Neural cell (in vitro differentiated cells): Measurements from ENCODE around the gene TNFRSF4. TPM values are rescaled to one million over a fixed set of nuclear protein-coding genes. Genes with fewer than 3 reads are reported as not detected.
A peak's percentile ranks its signal among the peaks of the same experiment; 100 is the strongest.

Experiments used
- H2AFZ ChIP-seq: fragments of 200-600, 300-800 bp; sonication (generic), shearing (Covaris generic); 2 replicates; pipeline ENCODE4 v1.6.0; 2014; ENCODE audit warnings: low read depth, mild to moderate bottlenecking, antibody characterized with exemption, low read length, moderate library complexity
- H3F3A ChIP-seq: fragments of 200-600 bp; shearing (Covaris generic); 2 replicates; pipeline ENCODE4 v1.6.1; 2016; ENCODE audit warnings: mild to moderate bottlenecking, moderate library complexity, mixed read lengths, antibody characterized with exemption, low read length; ENCODE audit not compliant: insufficient read depth, poor library complexity, severe bottlenecking
- H3K27ac ChIP-seq: fragments of 200-600, 300-800 bp; sonication (generic), shearing (Covaris generic); 2 replicates; pipeline ENCODE4 v1.5.1; 2014; ENCODE audit warnings: mild to moderate bottlenecking, low read length, moderate library complexity
- H3K27me3 ChIP-seq: fragments of 300-800, 200-600 bp; sonication (generic), shearing (Covaris generic); 2 replicates; pipeline ENCODE4 v1.6.0; 2014; ENCODE audit warnings: mild to moderate bottlenecking, low read depth, low read length, moderate library complexity; ENCODE audit not compliant: insufficient read depth
- H3K36me3 ChIP-seq: fragments of 300-800, 200-600 bp; sonication (generic), shearing (Covaris generic); 2 replicates; pipeline ENCODE4 v1.5.1; 2014; ENCODE audit warnings: mild to moderate bottlenecking, antibody characterized with exemption, low read length, moderate library complexity; ENCODE audit not compliant: insufficient read depth
- H3K4me2 ChIP-seq: fragments of 300-800, 200-600 bp; sonication (generic), shearing (Covaris generic); 2 replicates; pipeline ENCODE4 v1.6.0; 2014; ENCODE audit warnings: mild to moderate bottlenecking, low read length
- H3K4me3 ChIP-seq: fragments of 300-800, 200-600 bp; sonication (generic), shearing (Covaris generic); 2 replicates; pipeline ENCODE4 v1.5.1; 2014; ENCODE audit warnings: mild to moderate bottlenecking, low read length, moderate library complexity
- H3K79me2 ChIP-seq: fragments of 200-600 bp; shearing (Covaris generic); replicated peaks from 2 replicates; pipeline ENCODE4 v1.6.0; 2014; ENCODE audit warnings: mild to moderate bottlenecking, low read length, moderate library complexity; ENCODE audit not compliant: insufficient read depth
- H3K9ac ChIP-seq: fragments of 300-800, 200-600 bp; sonication (generic), shearing (Covaris generic); 2 replicates; pipeline ENCODE4 v1.6.1; 2016; ENCODE audit warnings: mild to moderate bottlenecking, low read length, mixed read lengths
- H3K9me2 ChIP-seq: fragments of 200-600 bp; shearing (Covaris generic); 2 replicates; pipeline ENCODE4 v1.6.1; 2016; ENCODE audit warnings: mild to moderate bottlenecking, low read length, mixed read lengths; ENCODE audit not compliant: insufficient read depth
- H3K9me3 ChIP-seq: fragments of 200-600, 300-800 bp; sonication (generic), shearing (Covaris generic); 2 replicates; pipeline ENCODE4 v1.6.1; 2016; ENCODE audit warnings: mild to moderate bottlenecking, mixed run types, low read length, moderate library complexity, mixed read lengths
- H4K20me1 ChIP-seq: fragments of 200-600 bp; shearing (Covaris generic); 2 replicates; pipeline ENCODE4 v1.6.1; 2016; ENCODE audit warnings: mild to moderate bottlenecking, mixed run types; ENCODE audit not compliant: insufficient read depth
- EP300 ChIP-seq: fragments of 450-650 bp; conservative IDR thresholded peaks from 2 replicates; pipeline ENCODE4 v1.6.1; 2014; ENCODE audit warnings: antibody characterized with exemption, mild to moderate bottlenecking, moderate library complexity; ENCODE audit not compliant: poor library complexity, severe bottlenecking
- EZH2 ChIP-seq: fragments of 200-600, 300-800 bp; shearing (Covaris generic), sonication (generic); IDR thresholded peaks from 2 replicates; pipeline ENCODE4 v1.6.1; 2014; ENCODE audit warnings: antibody characterized with exemption, low read length, borderline replicate concordance, mild to moderate bottlenecking; ENCODE audit not compliant: insufficient read depth, poor library complexity, severe bottlenecking
- MXI1 ChIP-seq: fragments of 450-650 bp; conservative IDR thresholded peaks from 2 replicates; pipeline ENCODE4 v1.6.1; 2014; ENCODE audit warnings: antibody characterized with exemption, mild to moderate bottlenecking; ENCODE audit not compliant: poor library complexity, severe bottlenecking
- POLR2AphosphoS5 ChIP-seq: IDR thresholded peaks from 2 replicates; pipeline ENCODE4 v1.6.1; 2012
- RAD21 ChIP-seq: fragments of 450-650 bp; conservative IDR thresholded peaks from 2 replicates; pipeline ENCODE4 v1.6.1; 2014; ENCODE audit warnings: antibody characterized with exemption, mild to moderate bottlenecking, moderate library complexity
- SMC3 ChIP-seq: fragments of 450-650 bp; conservative IDR thresholded peaks from 2 replicates; pipeline ENCODE4 v1.6.1; 2014; ENCODE audit warnings: antibody characterized with exemption, mild to moderate bottlenecking, moderate library complexity; ENCODE audit not compliant: poor library complexity
- TAF1 ChIP-seq: IDR thresholded peaks from 2 replicates; pipeline ENCODE4 v1.6.1; 2012; ENCODE audit warnings: low read depth
- polyA plus RNA-seq: library from polyadenylated mRNA; depleted of rRNA; stranded (reverse); fragments of >200 nt; gene quantifications from 2 replicates; pipeline ENCODE4 v1.2.3, GENCODE V29; 2014
- TF ChIP-seq, protein P1 (sequence below): IDR thresholded peaks from 2 replicates; pipeline ENCODE4 v1.6.1; 2012; ENCODE audit warnings: borderline replicate concordance
- TF ChIP-seq, protein P2 (sequence below): fragments of 450-650 bp; IDR thresholded peaks from 2 replicates; pipeline ENCODE4 v1.5.1; 2014; ENCODE audit warnings: antibody characterized with exemption, mild to moderate bottlenecking, moderate library complexity; ENCODE audit not compliant: poor library complexity, severe bottlenecking

The TNFRSF4 gene
- polyA plus RNA-seq, 1 donor from 2014 or later, result not detected

DNA sequence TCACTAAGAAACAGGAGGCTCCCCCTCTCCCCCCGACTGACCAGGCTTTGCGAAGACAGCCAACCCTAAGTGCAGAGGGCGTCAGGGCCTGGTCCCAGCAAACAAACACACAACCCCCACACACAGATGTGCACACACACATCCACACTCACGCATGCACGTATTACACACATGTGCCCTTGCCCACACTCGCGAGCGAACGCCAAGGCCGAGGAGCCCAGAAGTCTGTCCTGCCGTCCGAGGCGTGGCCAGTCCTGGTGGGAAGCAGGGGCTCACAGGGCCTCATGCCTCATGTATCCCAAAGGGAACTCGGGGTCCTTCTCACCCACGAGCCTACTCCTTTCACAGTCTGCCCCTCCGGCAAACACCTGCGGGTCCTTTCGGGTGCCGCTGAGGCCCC is 15.8 kb upstream of the TNFRSF4 start:
- no peaks in the 10 kb centered on the region for H3K36me3 ChIP-seq
- no peak for TF ChIP-seq SMC3
- no peak for TF ChIP-seq POLR2AphosphoS5
- TF ChIP-seq RAD21, result no peak
- no peak for TF ChIP-seq EZH2
- no peak for TF ChIP-seq EP300
- TF ChIP-seq, protein P1, sequence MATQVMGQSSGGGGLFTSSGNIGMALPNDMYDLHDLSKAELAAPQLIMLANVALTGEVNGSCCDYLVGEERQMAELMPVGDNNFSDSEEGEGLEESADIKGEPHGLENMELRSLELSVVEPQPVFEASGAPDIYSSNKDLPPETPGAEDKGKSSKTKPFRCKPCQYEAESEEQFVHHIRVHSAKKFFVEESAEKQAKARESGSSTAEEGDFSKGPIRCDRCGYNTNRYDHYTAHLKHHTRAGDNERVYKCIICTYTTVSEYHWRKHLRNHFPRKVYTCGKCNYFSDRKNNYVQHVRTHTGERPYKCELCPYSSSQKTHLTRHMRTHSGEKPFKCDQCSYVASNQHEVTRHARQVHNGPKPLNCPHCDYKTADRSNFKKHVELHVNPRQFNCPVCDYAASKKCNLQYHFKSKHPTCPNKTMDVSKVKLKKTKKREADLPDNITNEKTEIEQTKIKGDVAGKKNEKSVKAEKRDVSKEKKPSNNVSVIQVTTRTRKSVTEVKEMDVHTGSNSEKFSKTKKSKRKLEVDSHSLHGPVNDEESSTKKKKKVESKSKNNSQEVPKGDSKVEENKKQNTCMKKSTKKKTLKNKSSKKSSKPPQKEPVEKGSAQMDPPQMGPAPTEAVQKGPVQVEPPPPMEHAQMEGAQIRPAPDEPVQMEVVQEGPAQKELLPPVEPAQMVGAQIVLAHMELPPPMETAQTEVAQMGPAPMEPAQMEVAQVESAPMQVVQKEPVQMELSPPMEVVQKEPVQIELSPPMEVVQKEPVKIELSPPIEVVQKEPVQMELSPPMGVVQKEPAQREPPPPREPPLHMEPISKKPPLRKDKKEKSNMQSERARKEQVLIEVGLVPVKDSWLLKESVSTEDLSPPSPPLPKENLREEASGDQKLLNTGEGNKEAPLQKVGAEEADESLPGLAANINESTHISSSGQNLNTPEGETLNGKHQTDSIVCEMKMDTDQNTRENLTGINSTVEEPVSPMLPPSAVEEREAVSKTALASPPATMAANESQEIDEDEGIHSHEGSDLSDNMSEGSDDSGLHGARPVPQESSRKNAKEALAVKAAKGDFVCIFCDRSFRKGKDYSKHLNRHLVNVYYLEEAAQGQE, result no peak
- TF ChIP-seq TAF1, result no peak
- TF ChIP-seq, protein P2, sequence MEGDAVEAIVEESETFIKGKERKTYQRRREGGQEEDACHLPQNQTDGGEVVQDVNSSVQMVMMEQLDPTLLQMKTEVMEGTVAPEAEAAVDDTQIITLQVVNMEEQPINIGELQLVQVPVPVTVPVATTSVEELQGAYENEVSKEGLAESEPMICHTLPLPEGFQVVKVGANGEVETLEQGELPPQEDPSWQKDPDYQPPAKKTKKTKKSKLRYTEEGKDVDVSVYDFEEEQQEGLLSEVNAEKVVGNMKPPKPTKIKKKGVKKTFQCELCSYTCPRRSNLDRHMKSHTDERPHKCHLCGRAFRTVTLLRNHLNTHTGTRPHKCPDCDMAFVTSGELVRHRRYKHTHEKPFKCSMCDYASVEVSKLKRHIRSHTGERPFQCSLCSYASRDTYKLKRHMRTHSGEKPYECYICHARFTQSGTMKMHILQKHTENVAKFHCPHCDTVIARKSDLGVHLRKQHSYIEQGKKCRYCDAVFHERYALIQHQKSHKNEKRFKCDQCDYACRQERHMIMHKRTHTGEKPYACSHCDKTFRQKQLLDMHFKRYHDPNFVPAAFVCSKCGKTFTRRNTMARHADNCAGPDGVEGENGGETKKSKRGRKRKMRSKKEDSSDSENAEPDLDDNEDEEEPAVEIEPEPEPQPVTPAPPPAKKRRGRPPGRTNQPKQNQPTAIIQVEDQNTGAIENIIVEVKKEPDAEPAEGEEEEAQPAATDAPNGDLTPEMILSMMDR, result no peak
- TF ChIP-seq MXI1, result no peak
- peaks cover 24% of the 10 kb centered on the region for H3K79me2 ChIP-seq
- H3K27me3 ChIP-seq, result no peaks in the 10 kb centered on the region
- H3K4me2 ChIP-seq, result no peak overlapping the region
- H3K9me2 ChIP-seq, result no peaks in the 10 kb centered on the region
- H3K27ac ChIP-seq, result no peak overlapping the region
- no peak overlapping the region for H3K9ac ChIP-seq
- H2AFZ ChIP-seq, result no peak overlapping the region
- no peaks in the 10 kb centered on the region for H4K20me1 ChIP-seq
- H3K4me3 ChIP-seq, result peak overlapping the region; percentile 94
- H3F3A ChIP-seq, result no peaks in the 10 kb centered on the region
- no peaks in the 10 kb centered on the region for H3K9me3 ChIP-seq

DNA sequence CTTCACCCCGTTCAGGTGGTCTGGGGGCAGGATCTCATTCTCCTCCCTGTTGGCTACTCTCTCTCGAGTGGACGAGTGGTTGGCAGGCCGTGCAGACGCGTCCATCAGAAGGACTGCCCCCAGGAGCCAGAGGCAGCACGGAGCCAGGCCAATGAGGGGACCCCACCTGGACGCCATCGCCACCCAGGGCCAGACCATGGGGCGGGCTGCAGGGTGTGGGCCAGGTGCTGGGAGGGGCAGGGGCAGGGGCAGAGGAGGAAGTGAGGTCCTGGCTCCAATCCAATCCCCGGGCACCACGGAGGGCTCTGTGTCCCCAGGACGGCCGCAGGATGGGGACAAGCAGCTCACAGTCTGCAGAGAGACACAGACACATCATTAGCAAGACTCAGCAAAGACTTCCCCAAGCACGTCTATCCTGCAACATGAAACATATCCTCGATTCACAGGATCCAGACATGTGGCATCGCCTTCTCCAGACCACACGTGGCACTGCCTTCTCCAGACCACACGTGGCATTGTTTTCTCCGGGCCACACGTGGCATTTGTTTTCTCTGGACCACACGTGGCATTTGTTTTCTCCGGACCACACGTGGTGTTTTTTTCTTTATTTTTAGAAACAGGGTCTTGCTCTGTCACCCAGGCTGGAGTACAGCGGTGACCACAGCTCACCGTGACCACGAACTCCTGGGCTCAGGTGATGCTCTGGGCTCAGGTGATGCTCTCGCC is 14.8 kb upstream of the TNFRSF4 start:
- H3K4me3 ChIP-seq, result no peak overlapping the region
- H3K79me2 ChIP-seq, result peaks cover 24% of the 10 kb centered on the region

More for the DNA sequence above, 14.8 kb upstream of the TNFRSF4 start:
- no peaks in the 10 kb centered on the region for H3K9me2 ChIP-seq
- H3K9me3 ChIP-seq, result no peaks in the 10 kb centered on the region
- H3K9ac ChIP-seq, result no peak overlapping the region
- TF ChIP-seq MXI1, result no peak
- no peaks in the 10 kb centered on the region for H3K27me3 ChIP-seq
- no peak overlapping the region for H3K27ac ChIP-seq
- no peak overlapping the region for H3K4me2 ChIP-seq
- H3F3A ChIP-seq, result no peaks in the 10 kb centered on the region
- no peaks in the 10 kb centered on the region for H4K20me1 ChIP-seq
- H3K36me3 ChIP-seq, result no peaks in the 10 kb centered on the region
- no peak overlapping the region for H2AFZ ChIP-seq
